Mucosa of stomach (tissue), 1 donor: ENCODE measurements around the gene KLHL6.
"Not testable (repeated sequence)": the region's sequence is repeated elsewhere in the genome, so short reads cannot be mapped to it uniquely, and the experiment has no call there.

Source experiments
- H3K27me3 ChIP-seq: one replicate; pipeline ENCODE4 v1.7.0; 2013; ENCODE audit warnings: mild to moderate bottlenecking, low read length; ENCODE audit not compliant: control insufficient read depth, insufficient read depth
- H3K36me3 ChIP-seq: one replicate; pipeline ENCODE4 v1.7.0; 2013; ENCODE audit warnings: low read length; ENCODE audit not compliant: control insufficient read depth, insufficient read depth
- H3K4me1 ChIP-seq: one replicate; pipeline ENCODE4 v1.7.0; 2013; ENCODE audit warnings: mild to moderate bottlenecking, low read length; ENCODE audit not compliant: control insufficient read depth, insufficient read depth
- H3K4me3 ChIP-seq: one replicate; pipeline ENCODE4 v1.7.0; 2013; ENCODE audit warnings: low read length
- H3K9ac ChIP-seq: one replicate; pipeline ENCODE4 v1.7.0; 2013; ENCODE audit warnings: mild to moderate bottlenecking, low read length, moderate library complexity
- H3K9me3 ChIP-seq: one replicate; pipeline ENCODE4 v1.7.0; 2013; ENCODE audit warnings: mild to moderate bottlenecking, low read length, moderate library complexity; ENCODE audit not compliant: control insufficient read depth
- donor health status: Pancreatic carcinoma.

The KLHL6 gene

GRCh38 chr3:183582161-183582560 lies 26.7 kb upstream of the KLHL6 start:
- no peak overlapping the region for H3K9ac ChIP-seq
- no peak overlapping the region for H3K4me3 ChIP-seq
- no peaks in the 10 kb centered on the region for H3K36me3 ChIP-seq
- peaks cover 11% of the 10 kb centered on the region for H3K4me1 ChIP-seq
- no peaks in the 10 kb centered on the region for H3K9me3 ChIP-seq
- H3K27me3 ChIP-seq, result no peaks in the 10 kb centered on the region

- no peak overlapping the region for H3K9ac ChIP-seq
- no peaks in the 10 kb centered on the region for H3K9me3 ChIP-seq
- no peaks in the 10 kb centered on the region for H3K27me3 ChIP-seq
- peaks cover 11% of the 10 kb centered on the region for H3K4me1 ChIP-seq
- H3K36me3 ChIP-seq, result no peaks in the 10 kb centered on the region
- no peak overlapping the region for H3K4me3 ChIP-seq
Measured at GRCh38 chr3:183581496-183582155, 26.1 kb upstream of the KLHL6 start.

GRCh38 chr3:183579967-183580900 lies 24.7 kb upstream of the KLHL6 start:
- H3K27me3 ChIP-seq, result no peaks in the 10 kb centered on the region
- peaks cover 11% of the 10 kb centered on the region for H3K4me1 ChIP-seq
- no peak overlapping the region for H3K4me3 ChIP-seq
- H3K9ac ChIP-seq, result no peak overlapping the region
- H3K36me3 ChIP-seq, result no peaks in the 10 kb centered on the region
- no peaks in the 10 kb centered on the region for H3K9me3 ChIP-seq

- Histone ChIP-seq H3K9me3 (no peaks in the 10 kb centered on the region), H3K27me3 (no peaks in the 10 kb centered on the region), H3K36me3 (no peaks in the 10 kb centered on the region), H3K4me3 (no peak overlapping the region), H3K9ac (no peak overlapping the region), H3K4me1 (peaks cover 3% of the 10 kb centered on the region)
Measured at GRCh38 chr3:183578179-183578578, 22.7 kb upstream of the KLHL6 start.

GRCh38 chr3:183577346-183577745 lies 21.8 kb upstream of the KLHL6 start:
- H3K9me3 ChIP-seq, result no peaks in the 10 kb centered on the region
- no peaks in the 10 kb centered on the region for H3K27me3 ChIP-seq
- no peak overlapping the region for H3K4me3 ChIP-seq
- H3K4me1 ChIP-seq, result no peaks in the 10 kb centered on the region
- no peak overlapping the region for H3K9ac ChIP-seq
- H3K36me3 ChIP-seq, result no peaks in the 10 kb centered on the region

- H3K27me3 ChIP-seq, result no peaks in the 10 kb centered on the region
- H3K9me3 ChIP-seq, result no peaks in the 10 kb centered on the region
- no peak overlapping the region for H3K4me3 ChIP-seq
- H3K4me1 ChIP-seq, result no peaks in the 10 kb centered on the region
- no peak overlapping the region for H3K9ac ChIP-seq
- H3K36me3 ChIP-seq, result no peaks in the 10 kb centered on the region
Measured at GRCh38 chr3:183576487-183577107, 21.1 kb upstream of the KLHL6 start.

- H3K36me3 ChIP-seq, result no peaks in the 10 kb centered on the region
- no peak overlapping the region for H3K4me3 ChIP-seq
- H3K27me3 ChIP-seq, result no peaks in the 10 kb centered on the region
- H3K9me3 ChIP-seq, result no peaks in the 10 kb centered on the region
- H3K9ac ChIP-seq, result no peak overlapping the region
- H3K4me1 ChIP-seq, result no peaks in the 10 kb centered on the region
Measured at GRCh38 chr3:183572935-183573334, 17.4 kb upstream of the KLHL6 start.

GRCh38 chr3:183570191-183570590 lies 14.7 kb upstream of the KLHL6 start:
- H3K4me3 ChIP-seq, H3K27me3 ChIP-seq, H3K36me3 ChIP-seq, H3K9ac ChIP-seq, H3K9me3 ChIP-seq, H3K4me1 ChIP-seq: not testable (repeated sequence)

GRCh38 chr3:183566880-183567279 lies 11.4 kb upstream of the KLHL6 start:
- Histone ChIP-seq H3K9me3 (no peaks in the 10 kb centered on the region), H3K27me3 (no peaks in the 10 kb centered on the region), H3K9ac (no peak overlapping the region), H3K4me3 (no peak overlapping the region), H3K4me1 (peaks cover 13% of the 10 kb centered on the region), H3K36me3 (no peaks in the 10 kb centered on the region)

- no peak overlapping the region for H3K9ac ChIP-seq
- H3K4me1 ChIP-seq, result peaks cover 27% of the 10 kb centered on the region
- H3K27me3 ChIP-seq, result no peaks in the 10 kb centered on the region
- no peaks in the 10 kb centered on the region for H3K9me3 ChIP-seq
- H3K4me3 ChIP-seq, result no peak overlapping the region
- H3K36me3 ChIP-seq, result no peaks in the 10 kb centered on the region
Measured at GRCh38 chr3:183564046-183564445, 8.5 kb upstream of the KLHL6 start.

- H3K36me3 ChIP-seq, result no peaks in the 10 kb centered on the region
- H3K9ac ChIP-seq, result no peak overlapping the region
- no peaks in the 10 kb centered on the region for H3K27me3 ChIP-seq
- no peak overlapping the region for H3K4me3 ChIP-seq
- H3K9me3 ChIP-seq, result no peaks in the 10 kb centered on the region
- peaks cover 27% of the 10 kb centered on the region for H3K4me1 ChIP-seq
Measured at GRCh38 chr3:183563536-183563874, 8.0 kb upstream of the KLHL6 start.

GRCh38 chr3:183560607-183561006 lies 5.1 kb upstream of the KLHL6 start:
- Histone ChIP-seq H3K4me3 (no peak overlapping the region), H3K36me3 (no peaks in the 10 kb centered on the region), H3K4me1 (peaks cover 27% of the 10 kb centered on the region), H3K9me3 (no peaks in the 10 kb centered on the region), H3K27me3 (no peaks in the 10 kb centered on the region), H3K9ac (no peak overlapping the region)
